Measurements from ENCODE around the gene NBPF1.
"Not testable (repeated sequence)": the region's sequence is repeated elsewhere in the genome, so short reads cannot be mapped to it uniquely, and the experiment has no call there.

The NBPF1 gene

GRCh38 chr1:16540421-16540893, 72.9 kb downstream of the NBPF1 start:
- DNase-seq, result not testable (repeated sequence)

- DNase-seq, result not testable (repeated sequence)
Measured at GRCh38 chr1:16537528-16537927, 75.8 kb downstream of the NBPF1 start.

GRCh38 chr1:16536796-16537195, 76.6 kb downstream of the NBPF1 start:
- not testable (repeated sequence) for DNase-seq

GRCh38 chr1:16535898-16536297, 77.5 kb downstream of the NBPF1 start:
- DNase-seq, result not testable (repeated sequence)

GRCh38 chr1:16535487-16535886, 77.9 kb downstream of the NBPF1 start:
- DNase-seq, result not testable (repeated sequence)

- not testable (repeated sequence) for DNase-seq
Measured at GRCh38 chr1:16534829-16535456, 78.4 kb downstream of the NBPF1 start.

- not testable (repeated sequence) for DNase-seq
Measured at GRCh38 chr1:16534239-16534828, 79.0 kb downstream of the NBPF1 start.

- not testable (repeated sequence) for DNase-seq
Measured at GRCh38 chr1:16532235-16532991, 81.0 kb downstream of the NBPF1 start.

- DNase-seq, result not testable (repeated sequence)
Measured at GRCh38 chr1:16528338-16528737, 85.0 kb downstream of the NBPF1 start.

- not testable (repeated sequence) for DNase-seq
Measured at GRCh38 chr1:16525769-16526168, 87.6 kb downstream of the NBPF1 start.

GRCh38 chr1:16521679-16522078, 91.7 kb downstream of the NBPF1 start:
- DNase-seq, result not testable (repeated sequence)

- no peak for DNase-seq
Measured at GRCh38 chr1:16521288-16521583, 92.1 kb downstream of the NBPF1 start.

- DNase-seq, result not testable (repeated sequence)
Measured at GRCh38 chr1:16520435-16521287, 92.7 kb downstream of the NBPF1 start.

- DNase-seq, result not testable (repeated sequence)
Measured at GRCh38 chr1:16519255-16519951, 94.0 kb downstream of the NBPF1 start.

GRCh38 chr1:16518913-16519254, 94.5 kb downstream of the NBPF1 start:
- not testable (repeated sequence) for DNase-seq

- DNase-seq, result not testable (repeated sequence)
Measured at GRCh38 chr1:16516694-16517410, 96.5 kb downstream of the NBPF1 start.

GRCh38 chr1:16514107-16515055, 99.0 kb downstream of the NBPF1 start, which contains the start of gene RNU1-1:
TSS of gene RNU1-1 (minus strand) at chr1:16514285.
- DNase-seq, result not testable (repeated sequence)

GRCh38 chr1:16513412-16514106, 99.8 kb downstream of the NBPF1 start:
- DNase-seq, result not testable (repeated sequence)

GRCh38 chr1:16512624-16513411, 100.5 kb downstream of the NBPF1 start:
- not testable (repeated sequence) for DNase-seq

Measured in cortex of kidney (tissue), 1 donor.